Measurements from ENCODE around the gene ZDHHC20. TPM values are rescaled to one million over a fixed set of nuclear protein-coding genes. Genes with fewer than 3 reads are reported as not detected.

ZDHHC20 gene
- total RNA-seq, 4 donors from 2014 or later, result 36.2 to 77.7 (median 41.4) TPM

DNA sequence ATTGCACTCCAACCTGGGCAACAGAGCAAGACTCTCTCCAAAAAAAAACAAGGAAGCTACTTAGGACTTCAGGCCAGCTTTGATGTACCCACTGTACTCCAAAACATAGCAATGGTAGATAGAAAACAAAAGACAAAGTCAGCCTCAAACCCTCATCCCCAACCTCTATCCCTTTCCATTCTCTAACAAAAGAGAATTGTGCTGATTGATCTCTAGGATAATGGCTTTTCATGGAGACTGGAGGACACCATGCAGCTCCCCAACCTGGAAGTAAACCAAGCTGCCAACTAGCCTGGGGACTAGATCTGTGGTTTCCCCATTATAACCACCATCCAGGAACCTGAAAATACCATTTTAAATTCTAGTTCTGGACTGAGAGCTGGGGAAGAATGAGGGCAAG is 4.3 kb upstream of the ZDHHC20 start:
- DNase-seq (ENCODE audit: low spot score) (no peak), ATAC-seq (ENCODE audit: low FRiP score) (no peak)
- TF ChIP-seq, protein P1, sequence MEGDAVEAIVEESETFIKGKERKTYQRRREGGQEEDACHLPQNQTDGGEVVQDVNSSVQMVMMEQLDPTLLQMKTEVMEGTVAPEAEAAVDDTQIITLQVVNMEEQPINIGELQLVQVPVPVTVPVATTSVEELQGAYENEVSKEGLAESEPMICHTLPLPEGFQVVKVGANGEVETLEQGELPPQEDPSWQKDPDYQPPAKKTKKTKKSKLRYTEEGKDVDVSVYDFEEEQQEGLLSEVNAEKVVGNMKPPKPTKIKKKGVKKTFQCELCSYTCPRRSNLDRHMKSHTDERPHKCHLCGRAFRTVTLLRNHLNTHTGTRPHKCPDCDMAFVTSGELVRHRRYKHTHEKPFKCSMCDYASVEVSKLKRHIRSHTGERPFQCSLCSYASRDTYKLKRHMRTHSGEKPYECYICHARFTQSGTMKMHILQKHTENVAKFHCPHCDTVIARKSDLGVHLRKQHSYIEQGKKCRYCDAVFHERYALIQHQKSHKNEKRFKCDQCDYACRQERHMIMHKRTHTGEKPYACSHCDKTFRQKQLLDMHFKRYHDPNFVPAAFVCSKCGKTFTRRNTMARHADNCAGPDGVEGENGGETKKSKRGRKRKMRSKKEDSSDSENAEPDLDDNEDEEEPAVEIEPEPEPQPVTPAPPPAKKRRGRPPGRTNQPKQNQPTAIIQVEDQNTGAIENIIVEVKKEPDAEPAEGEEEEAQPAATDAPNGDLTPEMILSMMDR (IDR thresholded peaks at IDR 0.05), result no peak

DNA sequence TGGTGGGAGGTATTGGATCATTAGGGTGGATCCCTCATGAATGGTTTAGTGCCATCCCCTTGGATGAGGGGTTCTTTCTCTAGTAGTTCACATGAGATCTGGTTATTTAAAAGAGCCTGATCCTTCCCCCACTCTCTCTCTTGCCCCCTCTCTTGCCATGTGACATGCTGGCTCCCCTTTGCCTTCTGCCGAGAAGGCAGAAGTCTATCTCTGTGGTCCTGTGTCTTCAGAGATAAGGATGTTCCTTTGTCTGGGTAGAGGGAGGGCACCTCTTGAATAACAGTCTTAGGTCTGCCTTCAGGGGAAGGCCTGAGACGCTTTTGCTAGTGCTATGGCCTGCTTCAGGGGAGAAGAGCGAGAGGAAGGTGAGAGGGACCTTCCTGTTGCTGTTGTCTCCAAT is 2.0 kb upstream of the ZDHHC20 start:
- TF ChIP-seq, protein P1 (IDR thresholded peaks at IDR 0.05), result no peak
- DNase-seq (ENCODE audit: low spot score) (no peak), ATAC-seq (ENCODE audit: low FRiP score) (no peak)

DNA sequence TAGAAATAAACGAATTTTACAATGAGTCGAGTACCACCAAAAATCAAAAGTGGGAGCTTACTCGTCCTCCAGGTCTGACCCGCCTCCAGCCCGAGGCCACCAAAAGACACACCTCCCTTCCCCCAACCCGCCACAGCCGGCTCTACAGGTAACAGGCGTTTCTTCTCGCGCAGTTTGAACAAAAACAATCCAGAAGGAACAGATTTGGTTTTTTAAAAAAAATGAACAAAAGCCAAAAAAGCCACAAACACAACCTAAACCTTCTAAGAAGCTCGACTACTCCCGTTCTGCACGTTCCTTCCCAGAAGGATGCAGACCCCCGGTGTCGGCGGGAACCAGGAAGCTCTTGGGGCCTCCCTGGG is 671 bp downstream of the ZDHHC20 start:
- ATAC-seq (ENCODE audit: low FRiP score) (no peak), DNase-seq (ENCODE audit: low spot score) (no peak)
- TF ChIP-seq, protein P1 (IDR thresholded peaks at IDR 0.05), result no peak

DNA sequence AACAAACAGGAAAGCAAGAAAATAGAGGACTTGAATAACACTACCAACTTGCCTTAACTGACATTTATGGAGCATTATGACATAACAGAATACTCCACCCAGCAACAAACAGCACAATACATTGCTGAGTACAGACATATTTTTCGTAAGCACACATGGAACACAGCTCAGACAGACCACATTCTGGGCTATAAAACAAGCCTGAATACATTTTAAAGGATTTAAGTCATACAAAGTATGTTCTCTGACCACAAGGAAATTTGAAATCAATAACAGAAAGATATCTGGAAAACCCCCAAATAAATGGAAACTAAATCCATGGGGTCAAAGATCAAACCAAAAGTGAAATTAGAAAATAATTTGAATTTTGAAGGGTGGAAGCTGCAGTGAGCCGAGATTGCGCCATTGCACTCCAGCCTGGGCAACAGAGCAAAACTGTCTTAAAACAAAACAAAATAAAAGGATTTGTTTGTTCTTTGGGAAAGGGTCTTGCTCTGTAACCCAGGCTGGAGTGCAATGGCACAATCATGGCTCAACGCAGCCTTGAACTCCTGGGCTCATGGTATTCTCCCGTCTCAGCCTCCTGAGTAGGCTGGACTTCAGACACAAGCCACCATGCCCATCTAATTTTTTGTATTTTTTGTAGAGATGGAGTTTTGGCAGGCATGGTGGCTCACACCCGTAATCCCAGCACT is 5.6 kb downstream of the ZDHHC20 start:
- ATAC-seq (ENCODE audit: low FRiP score) (no peak), DNase-seq (ENCODE audit: low spot score) (no peak)
- TF ChIP-seq, protein P1 (IDR thresholded peaks at IDR 0.05), result no peak

DNA sequence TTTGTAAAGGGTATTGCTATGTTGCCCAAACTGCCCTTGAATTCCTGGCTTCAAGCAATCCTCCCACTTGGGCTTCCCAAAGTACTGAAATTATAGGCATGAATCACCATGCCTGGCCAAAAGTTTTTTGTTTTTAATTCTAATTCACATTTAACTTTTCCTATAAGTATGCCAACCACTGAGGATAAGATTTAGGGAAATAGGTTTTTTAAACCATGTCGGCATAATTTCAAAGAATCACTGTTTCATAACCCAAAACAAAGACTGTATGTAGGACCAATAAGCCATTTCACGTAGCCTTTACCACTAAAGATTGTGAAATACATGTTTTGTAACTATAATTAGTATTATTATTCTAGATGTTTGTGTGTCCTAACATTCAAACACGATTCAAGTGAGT is 8.2 kb downstream of the ZDHHC20 start:
- no peak for DNase-seq (ENCODE audit: low spot score)
- TF ChIP-seq, protein P1 (IDR thresholded peaks at IDR 0.05), result no peak
- ATAC-seq (ENCODE audit: low FRiP score), result no peak

DNA sequence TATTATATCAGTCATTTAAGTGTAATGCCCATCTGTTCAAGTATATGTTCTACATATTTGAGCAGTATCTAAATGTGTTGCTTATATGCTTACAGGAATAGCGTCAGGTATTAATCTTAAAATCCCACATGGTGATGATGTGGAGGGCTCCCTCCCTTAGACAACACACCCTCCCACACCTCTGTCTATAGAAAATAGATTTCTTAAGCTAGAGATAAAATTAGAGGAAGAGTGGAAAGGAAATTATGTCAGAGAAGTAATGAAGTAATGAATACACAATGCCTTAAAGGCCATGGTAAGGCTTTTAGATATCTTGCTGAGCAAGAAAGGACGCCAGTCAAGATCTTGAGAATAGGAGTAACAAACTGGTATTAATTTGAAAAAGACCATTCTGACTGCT is 12.4 kb downstream of the ZDHHC20 start:
- TF ChIP-seq, protein P1 (IDR thresholded peaks at IDR 0.05), result no peak
- no peak for DNase-seq (ENCODE audit: low spot score)
- no peak for ATAC-seq (ENCODE audit: low FRiP score)

DNA sequence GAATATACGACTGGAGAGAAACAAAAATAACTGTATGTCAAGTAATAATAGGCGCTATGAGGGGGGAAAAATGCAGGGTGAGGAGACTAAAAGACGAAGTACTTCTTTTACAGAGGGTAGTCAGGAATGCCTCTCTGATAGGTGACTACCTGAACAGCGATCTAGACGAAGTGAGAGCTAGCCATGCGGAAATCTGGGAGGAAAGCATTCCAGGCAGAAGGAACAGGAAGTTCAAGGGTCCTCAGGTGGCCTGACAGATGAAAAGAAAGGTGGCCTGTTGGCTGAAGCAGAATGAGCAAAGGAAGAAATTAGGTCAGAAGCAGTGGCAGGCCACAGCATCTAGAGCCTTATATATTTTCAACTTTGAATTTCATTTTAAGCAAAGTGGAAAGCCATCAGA is 13.3 kb downstream of the ZDHHC20 start:
- DNase-seq (ENCODE audit: low spot score) (no peak), ATAC-seq (ENCODE audit: low FRiP score) (no peak)
- TF ChIP-seq, protein P1 (IDR thresholded peaks at IDR 0.05), result no peak
